Stimulated activated CD4-positive, alpha-beta T cell treated with anti-CD3 and anti-CD28 coated beads, Interleukin-1b, Interleukin-23, amount 100 ng/mL, for 48 hours (primary cell): Measurements from ENCODE around the gene MSANTD1.
"Not testable (repeated sequence)": the region's sequence is repeated elsewhere in the genome, so short reads cannot be mapped to it uniquely, and the experiment has no call there.

ENCODE experiments used
- DNase-seq: peaks from one replicate; pipeline ENCODE4 v3.0.0-alpha.2; 2020

Gene MSANTD1

DNA sequence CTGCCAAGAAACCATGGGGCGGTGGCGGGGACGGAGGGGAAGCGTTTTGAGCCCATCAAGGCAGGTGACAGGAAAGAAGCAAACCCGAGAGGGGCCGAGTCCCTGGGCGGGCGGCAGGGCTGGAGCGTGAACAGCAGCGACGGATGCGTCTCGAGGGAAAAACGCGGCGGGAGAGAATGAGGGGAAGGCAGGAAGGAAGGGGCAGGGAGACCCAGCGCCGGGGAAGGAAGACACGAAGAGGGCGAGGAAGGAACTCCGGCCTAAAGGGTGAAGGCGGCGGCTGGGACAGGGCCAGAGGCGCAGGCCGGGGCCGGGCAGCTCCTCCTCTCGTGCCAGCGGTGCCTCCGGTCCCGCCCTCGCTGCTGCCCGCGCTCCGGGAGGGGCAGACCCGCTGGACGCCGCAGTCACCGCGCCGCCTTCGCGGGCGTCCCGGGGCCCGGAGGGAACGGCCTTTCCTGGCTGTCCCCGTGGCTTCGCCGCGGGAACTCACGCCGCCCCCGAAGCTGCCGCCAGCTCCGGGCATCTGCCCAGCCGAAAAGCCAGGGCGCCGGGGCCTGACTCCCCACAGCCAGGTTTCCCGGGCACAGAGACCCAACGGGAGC, 43.1 kb downstream of the MSANTD1 start:
- no peak for DNase-seq

DNA sequence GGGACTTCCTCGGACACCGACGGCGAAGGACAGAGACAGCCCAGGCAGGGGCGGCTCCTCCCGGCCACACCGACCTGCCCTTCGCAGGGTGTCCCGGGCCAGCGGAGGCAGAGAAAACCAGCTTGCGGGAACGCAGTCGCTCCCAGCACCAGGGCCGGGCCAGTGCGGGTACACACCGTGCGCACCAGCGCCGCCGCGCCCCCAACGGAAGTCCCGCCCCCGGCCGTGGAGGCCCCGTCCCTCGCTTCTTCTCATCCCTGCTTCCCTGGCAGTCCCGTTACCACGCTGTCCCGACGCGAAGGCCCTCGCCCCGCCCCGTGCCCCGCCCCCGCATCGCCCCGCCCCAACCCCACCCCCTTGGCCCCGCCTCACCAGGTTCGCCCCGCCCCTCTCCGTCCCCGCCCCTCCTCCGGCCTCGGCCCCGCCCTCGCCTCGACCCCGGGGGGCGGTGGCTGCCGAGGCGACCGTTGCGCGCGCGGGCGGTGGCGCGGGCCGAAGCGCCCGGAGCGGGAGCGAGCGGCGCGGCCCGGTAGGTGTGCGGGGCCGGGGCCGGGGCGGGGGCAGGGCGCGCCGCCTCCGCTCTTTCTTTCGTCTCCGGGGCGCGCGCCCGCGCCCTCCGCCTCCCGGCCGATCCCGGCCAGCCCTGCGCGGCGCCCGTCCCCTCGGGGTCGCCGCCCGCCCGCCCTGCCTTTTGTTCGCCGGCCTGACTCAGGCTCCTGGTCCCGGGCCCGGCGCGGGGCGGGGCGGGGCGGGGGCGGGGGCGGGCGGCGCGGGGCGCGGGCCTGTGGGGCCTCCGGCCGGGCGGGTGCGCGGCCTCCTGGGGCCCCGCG, 43.8 kb downstream of the MSANTD1 start, which contains the start of gene RGS12:
Gene RGS12 (plus strand): TSS at position 451 of the 830 bp plus-strand sequence. CDS start 23,150 bp downstream, outside the sequence.
- peak; percentile 87 for DNase-seq

DNA sequence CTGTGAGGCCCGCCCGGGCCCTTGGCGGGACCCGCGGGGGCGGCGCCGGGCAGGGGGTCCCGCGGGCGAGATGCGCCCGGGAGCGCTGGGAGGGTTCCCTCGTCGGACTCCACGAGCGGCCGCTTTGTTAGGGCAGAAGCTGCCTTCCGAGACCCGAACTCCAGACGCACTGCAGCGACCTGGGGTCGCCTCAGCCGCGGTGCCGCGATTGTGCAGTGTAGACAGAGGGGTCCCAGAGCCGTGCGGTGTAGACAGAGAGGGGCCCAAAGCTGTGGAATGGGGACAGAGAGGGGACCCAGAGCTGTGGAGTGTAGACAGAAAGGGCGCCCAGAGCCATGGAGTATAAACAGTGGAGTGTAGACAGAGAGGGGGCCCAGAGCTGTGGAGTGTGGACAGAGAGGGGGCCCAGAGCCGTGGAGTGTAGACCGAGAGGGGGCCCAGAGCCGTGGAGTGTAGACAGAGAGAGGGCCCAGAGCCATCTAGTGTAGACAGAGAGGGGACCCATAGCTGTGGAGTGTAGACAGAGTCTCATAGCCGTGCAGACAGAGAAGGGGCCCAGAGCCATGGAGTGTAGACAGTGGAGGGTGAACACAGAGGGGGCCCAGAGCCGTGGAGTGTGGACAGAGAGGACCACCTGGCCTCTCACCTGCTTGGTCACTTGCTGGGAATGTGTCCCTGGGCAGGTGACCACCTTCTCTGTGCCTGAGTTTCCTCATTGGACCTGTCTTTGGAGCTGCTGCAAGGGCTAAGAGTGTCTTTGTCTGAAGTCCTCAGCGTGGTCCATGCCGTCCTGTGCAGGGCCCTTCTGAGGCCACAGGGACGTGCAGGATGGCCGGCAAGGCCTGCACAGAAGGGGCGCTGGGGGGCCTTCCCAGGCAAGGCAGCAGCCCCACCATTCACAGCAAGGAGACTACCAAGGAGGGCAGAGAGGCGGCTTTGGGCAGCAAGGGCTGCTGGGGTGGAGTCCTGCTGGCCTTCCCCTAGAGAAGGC, 44.7 kb downstream of the MSANTD1 start:
- DNase-seq = no peak

DNA sequence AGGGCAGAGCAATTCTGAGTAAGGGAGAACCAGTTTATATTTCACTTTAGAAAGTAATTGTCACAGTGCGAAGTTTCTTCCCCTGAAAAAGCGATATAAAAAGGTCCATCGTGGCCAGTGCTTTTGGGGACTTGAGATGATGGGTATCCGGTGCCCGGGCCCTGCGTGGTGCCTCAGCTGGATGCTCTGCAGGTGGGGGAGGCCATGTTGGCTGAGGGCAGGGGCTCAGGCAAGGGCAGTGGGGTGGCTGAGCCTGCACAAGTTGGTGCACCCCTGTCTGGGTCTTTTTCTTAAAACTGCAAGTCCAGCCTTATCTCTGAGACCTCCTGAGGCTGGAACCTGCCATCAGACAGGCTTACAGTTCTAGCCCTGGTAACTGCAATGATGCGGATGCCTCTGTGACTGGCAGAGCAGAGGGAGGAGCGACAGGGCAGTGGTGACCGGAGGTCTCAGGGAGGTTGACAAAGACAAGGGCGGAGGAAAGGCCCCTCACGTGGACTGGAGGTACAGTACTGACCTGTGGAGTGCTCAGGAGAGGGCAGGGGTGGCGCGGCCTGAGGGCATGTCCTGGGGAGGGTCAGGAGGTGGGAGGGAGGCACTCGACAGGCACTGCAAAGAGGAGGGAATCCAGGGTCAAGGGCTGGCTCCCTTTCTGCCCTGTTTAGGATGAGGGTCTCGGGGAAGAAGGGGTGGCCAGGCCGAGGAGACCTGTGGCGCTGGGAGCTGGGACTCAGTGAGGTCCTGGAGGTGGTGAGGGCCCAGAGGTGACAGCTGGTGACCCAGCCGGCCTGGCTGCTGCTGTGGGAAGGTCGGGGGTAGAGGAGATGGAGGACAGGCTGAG, 45.7 kb downstream of the MSANTD1 start:
- DNase-seq = no peak

DNA sequence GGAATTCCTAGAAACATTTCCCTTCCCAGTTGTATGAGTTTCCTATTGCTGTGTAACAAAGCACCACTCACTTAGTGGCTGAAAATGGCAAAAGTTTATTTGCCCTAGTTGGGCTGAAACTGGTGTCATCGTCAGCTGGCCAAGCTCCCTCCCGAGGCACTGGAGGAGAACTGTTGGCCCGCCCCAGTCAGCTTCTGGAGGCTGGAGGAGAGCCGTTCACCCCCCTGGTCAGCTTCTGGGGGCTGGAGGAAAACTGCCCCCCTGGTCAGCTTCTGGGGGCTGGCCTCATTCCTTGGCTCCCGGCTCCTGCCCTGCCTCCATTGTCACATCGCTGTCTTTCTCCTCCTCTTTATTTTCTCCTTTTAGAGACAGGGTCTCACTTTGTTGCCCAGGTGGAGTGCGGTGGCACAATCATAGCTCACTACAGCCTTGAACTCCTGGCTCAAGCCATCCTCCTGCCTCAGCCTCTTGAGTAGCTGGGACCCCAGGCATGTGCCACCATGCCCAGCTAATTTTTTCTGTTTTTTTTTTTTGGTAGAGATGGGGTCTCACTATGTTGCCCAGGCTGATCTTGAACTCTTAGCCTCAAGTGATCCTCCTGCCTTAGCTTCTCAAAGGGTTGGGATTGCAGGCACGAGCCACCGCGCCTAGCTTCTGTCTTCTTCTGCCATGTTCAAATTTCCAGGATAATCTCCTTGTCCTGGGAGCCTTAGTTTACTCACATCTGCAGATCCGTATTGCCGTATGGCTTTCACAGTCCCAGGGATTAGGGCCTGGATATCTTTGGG, 47.1 kb downstream of the MSANTD1 start:
- no peak for DNase-seq

DNA sequence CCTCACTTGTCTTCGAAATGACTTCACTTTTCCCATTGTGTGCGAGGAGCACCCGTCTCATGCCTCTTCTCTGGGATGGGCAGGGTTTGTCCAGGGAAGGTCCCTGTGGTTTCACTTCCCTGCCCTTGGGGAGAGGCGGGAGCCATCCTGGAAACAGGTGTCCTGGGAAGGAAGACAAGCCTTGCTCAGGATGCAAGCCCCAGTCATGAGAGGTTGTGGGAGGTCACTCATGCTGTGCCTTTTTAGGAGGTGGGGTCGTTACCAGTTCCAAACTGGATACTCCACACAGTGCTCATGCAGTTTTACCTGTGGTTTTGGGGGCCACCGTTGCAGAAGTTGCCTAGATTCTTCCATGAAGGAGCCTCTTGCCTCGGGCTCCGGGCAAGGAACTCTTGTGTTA, 47.7 kb downstream of the MSANTD1 start:
- no peak for DNase-seq

DNA sequence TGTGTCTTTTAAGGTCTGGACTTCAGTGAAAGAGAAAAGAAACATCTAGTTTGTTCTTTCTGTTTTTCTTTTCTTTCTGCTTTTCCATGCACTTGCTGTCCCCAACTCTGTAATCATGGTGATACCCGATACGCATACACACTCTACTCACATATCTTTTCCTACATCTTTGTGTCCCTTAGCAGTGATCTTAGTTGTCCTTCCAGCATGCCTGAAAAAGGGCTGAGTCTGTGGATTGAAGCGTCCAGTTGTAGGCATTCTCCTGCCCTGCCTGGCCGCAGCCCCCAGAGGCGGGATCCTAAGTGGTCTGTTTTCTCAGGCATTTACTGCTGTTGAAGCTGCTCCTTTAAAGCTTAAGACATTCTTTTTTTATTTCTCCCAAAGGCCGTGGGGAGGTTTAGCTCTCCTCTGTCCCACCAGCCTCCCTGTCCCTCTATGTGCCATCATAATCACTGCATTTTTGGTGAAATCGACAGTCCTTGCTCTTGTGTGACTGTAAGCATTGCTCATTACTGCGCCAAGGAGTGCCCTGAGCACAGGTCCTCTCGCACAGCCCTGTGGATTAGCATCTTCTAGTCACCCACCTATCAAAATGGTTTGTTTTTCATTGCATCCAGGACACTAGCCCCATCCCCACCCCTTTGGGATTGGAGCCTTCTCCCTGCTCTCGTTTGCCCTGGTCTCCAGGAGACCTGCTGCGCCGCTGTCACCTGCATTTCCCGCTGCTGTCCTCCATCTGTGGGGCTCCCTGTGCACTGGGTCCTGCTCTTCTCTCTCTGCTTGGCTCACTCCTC, 48.3 kb downstream of the MSANTD1 start:
- no peak for DNase-seq

DNA sequence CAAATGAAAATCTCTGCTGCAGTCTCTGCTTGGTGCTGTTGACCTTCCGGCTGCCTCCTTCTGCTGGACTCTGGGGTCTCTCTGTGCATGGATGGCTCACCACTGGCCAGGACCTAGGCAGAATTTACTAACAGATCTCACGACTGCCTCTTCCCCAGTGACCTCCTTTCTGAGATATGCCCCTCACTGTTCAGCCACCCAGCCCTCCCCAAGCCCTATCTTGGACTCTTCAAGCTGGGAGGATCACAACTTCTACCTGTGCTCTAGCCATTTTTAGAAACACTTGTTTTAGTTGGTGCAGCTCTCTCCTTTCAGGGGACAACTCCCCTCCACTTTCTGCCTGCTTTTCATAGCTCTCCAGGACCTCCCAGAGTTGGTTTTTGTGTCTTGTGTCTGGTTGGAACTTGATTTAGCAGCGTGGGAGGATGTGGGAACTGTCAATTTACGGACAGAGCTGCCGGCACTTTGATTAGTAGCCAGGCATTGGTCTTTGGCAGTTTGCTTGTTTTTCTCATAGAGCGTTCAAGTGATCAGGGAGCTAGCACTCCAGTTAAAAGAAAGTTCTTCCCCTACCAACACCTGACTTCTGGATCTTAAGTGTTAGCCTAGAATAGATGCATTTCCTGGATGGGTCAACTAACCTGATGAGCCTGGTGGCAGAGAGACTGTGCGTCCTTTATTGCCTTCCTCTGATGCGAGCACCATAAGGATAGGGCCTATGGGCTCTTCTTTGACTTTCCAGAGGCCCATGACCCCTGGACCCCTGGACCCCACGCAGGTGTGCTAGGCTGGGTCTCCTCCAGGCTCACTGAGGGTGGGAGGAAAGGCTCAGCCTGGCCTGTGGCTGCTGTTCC, 50.4 kb downstream of the MSANTD1 start:
- DNase-seq = no peak

DNA sequence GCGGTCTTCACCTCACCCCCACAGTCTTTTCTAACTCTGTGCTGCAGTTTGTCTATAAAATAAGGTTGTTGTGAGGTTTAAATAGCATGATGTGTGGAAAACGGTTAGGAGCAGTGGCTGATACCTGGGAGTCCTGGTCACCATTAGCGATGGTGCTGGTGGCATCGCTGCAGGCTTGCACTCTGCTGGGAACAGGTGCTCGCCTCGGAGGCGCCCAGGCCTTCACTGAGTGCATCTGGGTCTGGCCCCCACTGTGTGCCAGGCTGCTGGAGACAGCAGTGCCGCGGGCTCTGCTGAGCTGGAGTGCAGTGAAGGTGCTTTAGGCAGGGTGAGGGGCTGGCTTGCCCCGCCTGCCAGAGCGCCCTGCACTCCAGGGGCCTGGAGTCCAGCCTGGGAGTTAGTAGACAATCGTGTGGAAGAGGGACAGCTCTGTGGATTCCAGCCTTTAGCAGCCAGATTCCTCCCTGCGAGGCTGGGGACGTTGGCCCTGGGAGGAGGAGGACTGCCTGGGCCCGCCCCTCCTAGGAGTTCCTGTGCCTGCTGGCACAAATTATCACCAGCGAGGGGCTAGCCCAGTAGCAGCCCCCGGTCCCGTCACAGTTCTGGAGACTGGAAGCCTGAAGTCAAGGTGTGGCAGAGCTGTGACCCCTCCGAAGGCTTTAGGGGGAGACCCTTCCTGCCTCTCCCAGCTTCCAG, 51.2 kb downstream of the MSANTD1 start:
- no peak for DNase-seq

DNA sequence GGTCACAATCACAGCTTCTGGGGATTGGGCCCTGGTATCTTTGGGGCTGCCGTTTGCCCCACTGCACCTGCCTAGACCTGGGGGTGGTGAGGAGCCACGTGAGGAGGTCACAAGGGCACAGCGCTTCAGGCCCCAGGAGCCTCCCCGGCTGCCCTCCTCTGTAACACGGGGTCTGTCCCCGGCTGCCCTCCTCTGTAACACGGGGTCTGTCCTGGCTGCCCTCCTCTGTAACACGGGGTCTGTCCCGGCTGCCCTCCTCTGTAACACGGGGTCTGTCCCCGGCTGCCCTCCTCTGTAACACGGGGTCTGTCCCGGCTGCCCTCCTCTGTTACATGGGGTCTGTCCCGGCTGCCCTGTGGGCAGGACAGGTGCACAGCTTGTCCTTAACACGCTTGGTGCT, 51.9 kb downstream of the MSANTD1 start:
- DNase-seq = not testable (repeated sequence)

DNA sequence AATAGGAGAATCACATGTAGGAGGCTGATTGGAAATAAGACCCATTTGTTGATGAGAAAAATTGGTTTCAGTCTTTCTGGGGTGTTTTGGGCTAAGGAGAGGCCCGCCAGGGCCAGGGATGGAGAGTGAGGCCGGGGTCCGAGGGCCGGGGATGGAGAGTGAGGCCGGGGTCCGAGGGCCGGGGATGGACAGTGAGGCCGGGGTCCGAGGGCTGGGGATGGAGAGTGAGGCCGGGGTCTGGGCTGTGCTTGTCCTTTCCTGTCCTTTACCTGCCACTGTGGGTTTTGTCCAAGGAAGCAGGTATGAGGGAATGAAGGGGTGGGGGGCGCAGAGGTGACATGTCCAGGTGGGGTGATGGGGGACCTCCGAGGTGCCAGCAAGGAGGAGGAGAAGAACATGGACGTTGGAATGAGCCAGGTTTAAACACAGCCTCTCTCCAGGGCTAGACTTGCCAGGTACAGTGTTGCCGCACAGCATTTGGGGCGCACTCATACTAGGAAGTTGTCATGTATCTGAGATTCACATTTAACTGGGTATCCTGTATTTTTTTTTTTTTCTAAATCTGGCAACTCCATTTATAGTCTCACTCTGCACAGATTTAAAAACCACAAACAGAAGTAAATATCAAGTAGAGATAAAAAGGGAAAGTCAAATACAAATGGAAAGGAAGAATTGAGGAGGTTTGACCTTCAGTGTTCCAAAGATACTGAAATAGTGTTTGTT, 52.7 kb downstream of the MSANTD1 start:
- DNase-seq = no peak

DNA sequence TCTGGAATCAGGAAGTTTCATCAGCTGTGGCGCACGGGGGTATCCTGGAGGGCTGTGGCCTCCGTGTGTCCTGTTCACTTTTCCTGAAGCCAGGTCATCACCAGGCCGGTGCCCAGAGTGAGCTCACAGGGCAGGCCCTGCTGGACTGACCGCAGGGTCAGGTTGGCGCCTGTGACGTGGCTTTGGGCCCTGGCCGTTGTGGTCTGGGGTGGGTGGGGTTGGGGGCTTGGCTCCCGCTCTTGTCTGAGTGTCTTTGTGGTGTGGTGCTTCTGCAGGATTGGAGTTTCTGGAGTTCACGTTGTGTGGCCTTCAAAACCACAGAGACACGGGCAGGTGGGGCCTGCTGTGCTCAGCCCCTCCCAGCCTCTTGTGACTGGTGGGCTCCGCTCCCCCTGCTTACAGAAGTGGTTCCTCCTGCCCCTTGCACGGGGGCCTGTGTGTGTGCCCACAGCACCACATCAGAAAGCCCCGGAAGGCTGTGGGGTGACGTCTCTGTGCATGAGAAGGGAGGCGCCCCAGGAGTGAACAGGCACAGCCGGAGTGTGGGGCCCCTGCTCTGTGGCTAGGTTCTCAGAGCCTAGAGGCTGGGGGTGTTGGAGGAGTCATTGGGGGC, 53.3 kb downstream of the MSANTD1 start:
- peak; percentile 78 for DNase-seq

DNA sequence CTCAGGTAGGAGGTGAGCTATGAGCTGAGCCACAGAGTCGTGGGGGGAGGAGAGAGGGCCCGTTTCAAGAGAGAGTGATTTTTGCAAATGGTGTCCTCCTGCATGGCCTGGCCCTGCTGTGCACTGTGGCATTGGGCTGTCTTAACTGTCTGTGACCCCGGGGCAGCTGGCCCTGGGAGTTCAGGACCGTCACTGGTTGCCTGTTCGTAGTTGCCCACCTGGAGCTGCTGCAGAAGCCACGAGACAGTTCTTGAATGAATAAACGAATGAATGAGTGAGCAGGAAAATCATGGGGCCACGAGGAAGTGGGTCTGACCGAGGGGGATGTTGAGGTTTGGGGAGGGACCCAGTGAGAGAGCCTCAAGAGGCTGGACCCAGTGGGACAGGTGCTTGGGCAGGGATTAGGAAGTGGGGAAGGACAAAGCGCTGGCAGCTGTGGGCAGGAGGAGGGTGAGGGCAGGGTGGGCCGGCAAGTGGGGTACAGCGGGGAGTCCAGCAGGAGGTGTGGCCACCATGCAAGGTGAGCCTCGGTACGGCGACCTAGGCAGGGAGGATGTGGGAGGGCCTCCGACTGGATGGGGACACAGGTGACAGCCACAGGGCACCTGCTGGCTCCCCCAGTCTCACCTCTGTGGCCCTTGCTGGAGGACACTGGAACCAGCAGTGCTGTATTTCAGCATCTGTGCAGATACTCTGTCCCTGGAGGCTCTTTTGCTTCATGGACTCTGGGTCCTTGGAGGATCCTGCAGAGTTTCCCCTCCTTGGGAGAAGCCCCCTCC, 54.0 kb downstream of the MSANTD1 start:
- no peak for DNase-seq

DNA sequence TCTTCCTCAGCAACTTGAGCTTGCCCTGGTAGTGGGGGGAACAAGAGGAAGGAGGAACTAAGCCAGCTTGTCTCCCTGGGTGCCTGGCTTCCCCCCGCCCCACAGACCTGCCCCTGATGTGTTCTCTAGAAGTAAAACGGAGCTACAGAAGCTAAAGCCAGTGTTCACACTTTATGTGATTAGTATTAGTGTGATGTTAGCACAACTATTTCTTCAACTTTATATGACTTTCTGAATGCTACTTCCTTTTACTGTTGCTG, 54.5 kb downstream of the MSANTD1 start:
- no peak for DNase-seq

DNA sequence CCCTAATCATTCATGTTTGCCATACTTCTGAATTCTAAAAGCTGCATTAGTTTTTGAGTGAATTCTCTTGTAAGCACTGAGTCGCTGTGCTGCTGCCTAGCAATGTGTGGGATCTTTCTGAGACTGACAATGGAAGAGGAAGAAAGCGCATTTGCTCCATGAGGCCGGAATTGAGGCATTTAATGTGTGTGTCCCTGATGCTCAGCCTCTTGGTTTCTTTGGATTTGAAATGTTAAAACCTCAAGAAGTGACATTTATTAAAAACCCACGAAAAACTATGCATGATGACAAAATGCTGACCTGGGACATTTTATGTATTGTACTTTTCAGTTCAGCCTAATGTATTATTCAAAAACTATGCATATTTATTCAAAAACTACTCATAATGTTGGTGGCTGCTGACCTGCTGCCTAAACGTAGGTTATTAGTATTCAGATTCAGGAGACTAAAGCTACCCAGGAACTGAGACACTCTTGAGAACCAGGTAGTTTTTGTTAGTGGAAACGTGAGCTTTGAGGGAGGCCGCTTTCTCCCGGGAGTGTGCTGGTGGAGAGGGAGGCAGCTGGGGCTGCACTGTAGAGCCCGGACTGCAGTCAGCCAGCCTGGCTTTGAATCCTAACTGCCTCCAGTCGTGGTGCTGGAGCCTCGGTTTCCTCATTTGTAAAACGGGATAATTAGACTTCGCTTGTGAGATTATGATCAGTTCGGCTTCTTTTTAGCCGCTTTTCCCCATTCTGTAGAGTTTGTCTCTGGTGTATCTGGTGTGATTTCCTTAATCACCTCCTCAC, 55.2 kb downstream of the MSANTD1 start:
- DNase-seq = no peak
